Pancreas (tissue), 10 donors: ENCODE measurements around the gene KLF8. TPM values are rescaled to one million over a fixed set of nuclear protein-coding genes. Genes with fewer than 3 reads are reported as not detected.

Experiments
- ATAC-seq, 4 donors: fragments of 200-7000 bp; cut with Tn5 transposase; one replicate each; pipeline versions ENCODE4 v1.8.0 to v1.9.1; 2020; ENCODE audit warnings: mild to moderate bottlenecking in 4 of 4, moderate library complexity in 4 of 4
- DNase-seq, 6 donors: peaks; one replicate each; pipeline ENCODE4 v3.0.0-alpha.2; 2020
- FAIRE-seq: peaks from 2 replicates; lab custom pipeline; 2012; peaks lifted over from hg19 to GRCh38; lab: Jason Lieb, UNC
- H3K27ac ChIP-seq, 4 donors: fragments of 200-600 bp; sonication (generic); 1 replicate in 3 of 4; 2 replicates in 1 of 4; pipeline versions ENCODE4 v1.5.0 to v1.8.0; 2020
- H3K27me3 ChIP-seq, 4 donors: fragments of 200-600 bp; one replicate each; pipeline ENCODE4 v1.8.0; 2021
- H3K36me3 ChIP-seq, 3 donors: fragments of 200-600 bp; sonication (generic) in 1 of 3; one replicate each; pipeline versions ENCODE4 v1.5.0 to v1.8.0; 2020 to 2021
- H3K4me1 ChIP-seq, 3 donors: fragments of 200-600 bp; one replicate each; pipeline ENCODE4 v1.8.0; 2021
- H3K4me3 ChIP-seq, 4 donors: fragments of 200-600 bp; sonication (generic) in 2 of 4; one replicate each; pipeline versions ENCODE4 v1.5.0 to v1.8.0; 2020 to 2021
- H3K9me3 ChIP-seq, 4 donors: fragments of 200-600 bp; one replicate each; pipeline ENCODE4 v1.8.0; 2021
- CTCF ChIP-seq, 4 donors: fragments of 200-600 bp; sonication (generic) in 3 of 4; IDR thresholded peaks; one replicate each; pipeline versions ENCODE4 v1.5.0 to v1.8.0; 2021; ENCODE audit warnings: antibody characterized with exemption in 4 of 4
- WGBS, 2 donors: extraction: QIAGEN DNeasy Blood & Tissue Kit; methylation state at CpG; one replicate each; pipeline ENCODE4 v1.1.7; 2013; 5-methylcytosine and 5-hydroxymethylcytosine counted together
- intact Hi-C, 3 donors: fragments of 100-400 bp; cut with DNase I; formaldehyde crosslinking; loops; one replicate each; pipeline versions ENCODE4 v1.11.1 to v1.14.2; 2022
- polyA plus RNA-seq, 2 donors: library from polyadenylated mRNA; stranded (reverse); fragments of 200-250 nt; gene quantifications; one replicate each; pipeline ENCODE4 v1.2.3, GENCODE V29; 2013
- total RNA-seq, 6 donors: library from RNA; stranded (reverse); fragmentation: NEBNext Ultra II Directional in 4 of 6; extraction: Animal tissue kit (Norgen Biotek cat#: 25700) in 4 of 6; gene quantifications; one replicate each; pipeline versions ENCODE4 v1.2.1 to v1.2.4, GENCODE V29; 2021 to 2023
- donor health status: healthy with polysubstance abuse.
- donor health status: DM: no; HTN: no; CAD: no; lungs with moderate emphysema.
- donor health status: DM: no; HTN: no; CAD: no.
- donor health status: control.
- donor health status: control.
- donor health status: Bipolar disorder and iron deficiency.
- donor health status: DM: yes; HTN: yes; CAD: no.
- donor health status: DM: no; HTN: no; CAD: no.
- donor health status: DM: no; HTN: no; CAD: no.
- donor health status: DM: yes; HTN: yes; CAD: no.

Gene KLF8
- total and polyA plus RNA-seq, 8 donors: 0.88 to 3.7 (median 1.5) TPM

GRCh38 chrX:56289449-56289848 is 57.3 kb downstream of the KLF8 start:
- Histone ChIP-seq H3K9me3 (no peaks in the 10 kb centered on the region), H3K27me3 (no peaks in the 10 kb centered on the region), H3K4me3 (no peak overlapping the region), H3K36me3 (no peaks in the 10 kb centered on the region), H3K27ac (no peak overlapping the region), H3K4me1 (no peaks in the 10 kb centered on the region)
- no peak for DNase-seq
- 60 to 91% methylated on average over 1 of the region's 1 CpG for WGBS, 2 donors
- intact Hi-C loops: no loop called here
- no peak for TF ChIP-seq CTCF (IDR thresholded peaks at IDR 0.05)
- FAIRE-seq: no peak
- ATAC-seq: no peak

GRCh38 chrX:56308726-56309125 is 76.6 kb downstream of the KLF8 start:
- intact Hi-C loops: no loop called here
- Histone ChIP-seq H3K36me3 (no peaks in the 10 kb centered on the region), H3K9me3 (no peaks in the 10 kb centered on the region), H3K27ac (no peak overlapping the region), H3K27me3 (peaks cover 0 to 3% (median 2%) of the 10 kb centered on the region in 4 donors), H3K4me3 (no peak overlapping the region), H3K4me1 (no peaks in the 10 kb centered on the region)
- no peak for TF ChIP-seq CTCF (IDR thresholded peaks at IDR 0.05)
- FAIRE-seq (no peak), DNase-seq (no peak), ATAC-seq (no peak)
- 40 to 44% methylated on average over 1 of the region's 1 CpG for WGBS, 2 donors

- ATAC-seq (no peak), FAIRE-seq (no peak), DNase-seq (no peak)
- Histone ChIP-seq H3K9me3 (no peaks in the 10 kb centered on the region), H3K27ac (no peak overlapping the region), H3K4me1 (no peaks in the 10 kb centered on the region), H3K27me3 (peaks cover 0 to 3% (median 2%) of the 10 kb centered on the region in 4 donors), H3K36me3 (no peaks in the 10 kb centered on the region), H3K4me3 (no peak overlapping the region)
- no peak for TF ChIP-seq CTCF (IDR thresholded peaks at IDR 0.05)
- intact Hi-C loops: no loop called here
- 58 to 59% methylated on average over 4 of the region's 4 CpGs for WGBS, 2 donors
Observed at GRCh38 chrX:56309881-56310280, 77.7 kb downstream of the KLF8 start.

GRCh38 chrX:56310581-56310980 is 78.4 kb downstream of the KLF8 start:
- H3K9me3 ChIP-seq: no peaks in the 10 kb centered on the region
- intact Hi-C loops: no loop called here
- no peak for ATAC-seq
- H3K27ac ChIP-seq: no peak overlapping the region
- no peaks in the 10 kb centered on the region for H3K36me3 ChIP-seq
- 61 to 95% methylated on average over 2 of the region's 2 CpGs for WGBS, 2 donors
- TF ChIP-seq CTCF (IDR thresholded peaks at IDR 0.05): no peak
- H3K27me3 ChIP-seq: peaks cover 0 to 3% (median 2%) of the 10 kb centered on the region in 4 donors
- DNase-seq: no peak
- no peaks in the 10 kb centered on the region for H3K4me1 ChIP-seq
- no peak for FAIRE-seq
- H3K4me3 ChIP-seq: no peak overlapping the region

- TF ChIP-seq CTCF (IDR thresholded peaks at IDR 0.05): no peak
- Histone ChIP-seq H3K4me3 (no peak overlapping the region), H3K9me3 (no peaks in the 10 kb centered on the region), H3K36me3 (no peaks in the 10 kb centered on the region), H3K27ac (no peak overlapping the region), H3K27me3 (peaks cover 0 to 3% (median 2%) of the 10 kb centered on the region in 4 donors), H3K4me1 (no peaks in the 10 kb centered on the region)
- no peak for DNase-seq
- no peak for FAIRE-seq
- ATAC-seq: no peak
- 66 to 77% methylated on average over 3 of the region's 3 CpGs for WGBS, 2 donors
- intact Hi-C loops: no loop called here
Observed at GRCh38 chrX:56313308-56313707, 81.2 kb downstream of the KLF8 start.
